ENCODE data around the gene CREB3. TPM values are rescaled to one million over a fixed set of nuclear protein-coding genes. Genes with fewer than 3 reads are reported as not detected.

The CREB3 gene
- total RNA-seq, 1 experiment from 2014 or later = 54.1 TPM

- ChIA-PET CTCF (interaction anchor here (0.6 to 3.0 kb wide), 5 partner anchors 20 to 318 kb away, joined by 4 to 19 read pairs (median 4); partner anchors contain the start of genes CCDC107 and RMRP), POLR2A (interaction anchor here (0.7 to 1.5 kb wide), 5 partner anchors 25 to 38 kb away, joined by 3 to 6 read pairs (median 5); partner anchors contain the start of gene ARHGEF39)
- Mint-ChIP-seq H3K27ac (ENCODE audit: unreplicated experiment) (peak within 1 kb of the TSS; percentile 95), H3K9me3 (ENCODE audit: unreplicated experiment) (no peaks in the 10 kb centered on the region), H3K4me1 (ENCODE audit: low read depth, unreplicated experiment) (peaks cover 8% of the 10 kb centered on the region), H3K36me3 (ENCODE audit: insufficient read depth, unreplicated experiment) (peaks cover 14% of the 10 kb centered on the region), H3K27me3 (ENCODE audit: insufficient read depth, unreplicated experiment) (no peaks in the 10 kb centered on the region), H3K4me3 (ENCODE audit: unreplicated experiment) (peak within 1 kb of the TSS; percentile 80)
- Histone ChIP-seq H3K4me3 (ENCODE audit: low read depth, low read length) (peak within 1 kb of the TSS; percentile 60), H3K27me3 (replicated peaks; ENCODE audit: control insufficient read depth, insufficient read depth, low read length) (no peaks in the 10 kb centered on the region), H3K9me3 (no peaks in the 10 kb centered on the region), H3K36me3 (ENCODE audit: control insufficient read depth, insufficient read depth, low read length) (no peaks in the 10 kb centered on the region), H3K4me1 (peaks cover 25% of the 10 kb centered on the region)
- no peak for TF ChIP-seq CTCF (IDR thresholded peaks at IDR 0.05; ENCODE audit: insufficient read depth in 1 of 2, low read depth in 1 of 2, low read length in 1 of 2, severe bottlenecking in 1 of 2, unreplicated experiment in 1 of 2)
- intact Hi-C loops (cut with micrococcal nuclease; ENCODE audit: unreplicated experiment) = loop anchor here (5.0 kb wide), 1 partner anchor 32 kb away; the partner anchor contains the start of genes CCDC107 and RMRP
- no TSS peak for BruUV-seq (replicated peaks)
- no peak for DNase-seq
Observed at GRCh38 chr9:35689542-35690293, 42.7 kb upstream of the CREB3 start, which contains the start of gene TPM2. TPM2 (minus strand) TSS chr9:35689925; CDS start chr9:35689817, 108 bp downstream.

- Mint-ChIP-seq H3K36me3 (ENCODE audit: insufficient read depth, unreplicated experiment) (peaks cover 14% of the 10 kb centered on the region), H3K4me3 (ENCODE audit: unreplicated experiment) (peak overlapping the region; percentile 80), H3K27ac (ENCODE audit: unreplicated experiment) (peak overlapping the region; percentile 95), H3K9me3 (ENCODE audit: unreplicated experiment) (no peaks in the 10 kb centered on the region), H3K27me3 (ENCODE audit: insufficient read depth, unreplicated experiment) (no peaks in the 10 kb centered on the region), H3K4me1 (ENCODE audit: low read depth, unreplicated experiment) (peaks cover 8% of the 10 kb centered on the region)
- ChIA-PET CTCF (interaction anchor here (0.6 to 3.0 kb wide), 4 partner anchors 20 to 44 kb away, joined by 4 to 19 read pairs (median 5); partner anchors contain the start of genes CCDC107 and RMRP), POLR2A (interaction anchor here (0.6 to 1.5 kb wide), 6 partner anchors 25 to 39 kb away, joined by 3 to 6 read pairs (median 4); partner anchors contain the start of gene ARHGEF39)
- TF ChIP-seq CTCF (IDR thresholded peaks at IDR 0.05; ENCODE audit: insufficient read depth in 1 of 2, low read depth in 1 of 2, low read length in 1 of 2, severe bottlenecking in 1 of 2, unreplicated experiment in 1 of 2) = no peak
- BruUV-seq (replicated peaks) = no TSS peak
- Histone ChIP-seq H3K4me1 (peaks cover 25% of the 10 kb centered on the region), H3K9me3 (no peaks in the 10 kb centered on the region), H3K36me3 (ENCODE audit: control insufficient read depth, insufficient read depth, low read length) (no peaks in the 10 kb centered on the region), H3K27me3 (replicated peaks; ENCODE audit: control insufficient read depth, insufficient read depth, low read length) (no peaks in the 10 kb centered on the region), H3K4me3 (ENCODE audit: low read depth, low read length) (peak overlapping the region; percentile 60)
- no peak for DNase-seq
- intact Hi-C loops (cut with micrococcal nuclease; ENCODE audit: unreplicated experiment) = loop anchor here (5.0 kb wide), 1 partner anchor 33 kb away; the partner anchor contains the start of genes CCDC107 and RMRP
Observed at GRCh38 chr9:35690294-35690613, 42.2 kb upstream of the CREB3 start.

- Mint-ChIP-seq H3K4me1 (ENCODE audit: low read depth, unreplicated experiment) (peaks cover 8% of the 10 kb centered on the region), H3K36me3 (ENCODE audit: insufficient read depth, unreplicated experiment) (peaks cover 14% of the 10 kb centered on the region), H3K27me3 (ENCODE audit: insufficient read depth, unreplicated experiment) (no peaks in the 10 kb centered on the region), H3K27ac (ENCODE audit: unreplicated experiment) (peak overlapping the region; percentile 95), H3K4me3 (ENCODE audit: unreplicated experiment) (peak overlapping the region; percentile 80), H3K9me3 (ENCODE audit: unreplicated experiment) (no peaks in the 10 kb centered on the region)
- Histone ChIP-seq H3K4me3 (ENCODE audit: low read depth, low read length) (peak overlapping the region; percentile 60), H3K27me3 (replicated peaks; ENCODE audit: control insufficient read depth, insufficient read depth, low read length) (no peaks in the 10 kb centered on the region), H3K36me3 (ENCODE audit: control insufficient read depth, insufficient read depth, low read length) (no peaks in the 10 kb centered on the region), H3K9me3 (no peaks in the 10 kb centered on the region), H3K4me1 (peaks cover 27% of the 10 kb centered on the region)
- ChIA-PET POLR2A (interaction anchor here (0.6 to 2.0 kb wide), 9 partner anchors 11 to 38 kb away, joined by 3 to 6 read pairs (median 5); partner anchors contain the start of genes ARHGEF39, CCDC107 and RMRP), CTCF (interaction anchor here (0.6 to 3.0 kb wide), 4 partner anchors 21 to 45 kb away, joined by 4 to 19 read pairs (median 5); partner anchors contain the start of genes CCDC107 and RMRP)
- intact Hi-C loops (cut with micrococcal nuclease; ENCODE audit: unreplicated experiment) = loop anchor here (1.0 to 5.0 kb wide), 2 partner anchors 21 to 33 kb away; partner anchors contain the start of genes CCDC107 and RMRP
- peak; percentile 66 to 68 for DNase-seq
- TF ChIP-seq CTCF (IDR thresholded peaks at IDR 0.05; ENCODE audit: insufficient read depth in 1 of 2, low read depth in 1 of 2, low read length in 1 of 2, severe bottlenecking in 1 of 2, unreplicated experiment in 1 of 2) = no peak
- BruUV-seq (replicated peaks) = TSS peak; percentile 30
Observed at GRCh38 chr9:35690614-35691333, 41.7 kb upstream of the CREB3 start.
